ENCODE measurements around the gene WDR64.

DNA sequence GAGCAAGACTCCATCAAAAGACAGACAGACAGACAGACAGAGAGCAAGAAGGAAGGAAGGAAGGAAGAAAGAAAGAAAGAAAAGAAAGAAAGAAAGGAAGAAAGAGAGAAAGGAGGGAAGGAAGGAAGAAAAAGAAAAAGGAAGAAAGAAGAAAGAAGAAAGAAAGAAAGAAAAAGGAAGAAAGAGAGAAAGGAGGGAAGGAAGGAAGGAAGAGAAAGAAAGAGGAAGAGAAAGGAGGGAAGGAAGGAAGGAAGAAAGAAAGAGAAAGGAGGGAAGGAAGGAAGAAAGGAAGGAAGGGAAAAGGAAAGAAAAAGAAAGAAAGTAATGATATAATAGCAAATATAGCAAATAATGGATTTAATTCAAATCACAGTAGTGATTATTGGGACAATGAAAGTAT lies 44.6 kb upstream of the WDR64 start:
- TF ChIP-seq, protein P1, sequence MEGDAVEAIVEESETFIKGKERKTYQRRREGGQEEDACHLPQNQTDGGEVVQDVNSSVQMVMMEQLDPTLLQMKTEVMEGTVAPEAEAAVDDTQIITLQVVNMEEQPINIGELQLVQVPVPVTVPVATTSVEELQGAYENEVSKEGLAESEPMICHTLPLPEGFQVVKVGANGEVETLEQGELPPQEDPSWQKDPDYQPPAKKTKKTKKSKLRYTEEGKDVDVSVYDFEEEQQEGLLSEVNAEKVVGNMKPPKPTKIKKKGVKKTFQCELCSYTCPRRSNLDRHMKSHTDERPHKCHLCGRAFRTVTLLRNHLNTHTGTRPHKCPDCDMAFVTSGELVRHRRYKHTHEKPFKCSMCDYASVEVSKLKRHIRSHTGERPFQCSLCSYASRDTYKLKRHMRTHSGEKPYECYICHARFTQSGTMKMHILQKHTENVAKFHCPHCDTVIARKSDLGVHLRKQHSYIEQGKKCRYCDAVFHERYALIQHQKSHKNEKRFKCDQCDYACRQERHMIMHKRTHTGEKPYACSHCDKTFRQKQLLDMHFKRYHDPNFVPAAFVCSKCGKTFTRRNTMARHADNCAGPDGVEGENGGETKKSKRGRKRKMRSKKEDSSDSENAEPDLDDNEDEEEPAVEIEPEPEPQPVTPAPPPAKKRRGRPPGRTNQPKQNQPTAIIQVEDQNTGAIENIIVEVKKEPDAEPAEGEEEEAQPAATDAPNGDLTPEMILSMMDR (IDR thresholded peaks at IDR 0.05) = no peak
- no peak for TF ChIP-seq POLR2AphosphoS5 (IDR thresholded peaks at IDR 0.05)
